ENCODE data around the gene MGAT3. TPM values are rescaled to one million over a fixed set of nuclear protein-coding genes. Genes with fewer than 3 reads are reported as not detected.

Gene MGAT3
- total RNA-seq, 1 donor from 2014 or later = 43.6 TPM

- peaks cover 24% of the 10 kb centered on the region for H3K4me1 Mint-ChIP-seq
- peaks cover 4% of the 10 kb centered on the region for H3K36me3 Mint-ChIP-seq
- no peak for TF ChIP-seq CTCF (IDR thresholded peaks at IDR 0.05; ENCODE audit: unreplicated experiment)
- no peaks in the 10 kb centered on the region for H3K27me3 Mint-ChIP-seq (ENCODE audit: low read depth)
- DNase-seq (ENCODE audit: low spot score in 2 of 2, unreplicated experiment in 2 of 2) = no peak
- no peak overlapping the region for H3K27ac Mint-ChIP-seq
- no peak overlapping the region for H3K4me3 Mint-ChIP-seq
- H3K9me3 Mint-ChIP-seq = no peaks in the 10 kb centered on the region
These were observed 26.1 kb upstream of the MGAT3 start for GRCh38 chr22:39430576-39431150.

GRCh38 chr22:39431216-39431801 is 25.5 kb upstream of the MGAT3 start:
- H3K4me3 Mint-ChIP-seq = no peak overlapping the region
- peaks cover 4% of the 10 kb centered on the region for H3K36me3 Mint-ChIP-seq
- peaks cover 24% of the 10 kb centered on the region for H3K4me1 Mint-ChIP-seq
- no peak for DNase-seq (ENCODE audit: low spot score in 2 of 2, unreplicated experiment in 2 of 2)
- no peak for TF ChIP-seq CTCF (IDR thresholded peaks at IDR 0.05; ENCODE audit: unreplicated experiment)
- no peak overlapping the region for H3K27ac Mint-ChIP-seq
- H3K9me3 Mint-ChIP-seq = no peaks in the 10 kb centered on the region
- H3K27me3 Mint-ChIP-seq (ENCODE audit: low read depth) = no peaks in the 10 kb centered on the region

GRCh38 chr22:39431821-39432251 is 25.0 kb upstream of the MGAT3 start:
- peaks cover 4% of the 10 kb centered on the region for H3K36me3 Mint-ChIP-seq
- no peak for DNase-seq (ENCODE audit: low spot score in 2 of 2, unreplicated experiment in 2 of 2)
- no peak for TF ChIP-seq CTCF (IDR thresholded peaks at IDR 0.05; ENCODE audit: unreplicated experiment)
- H3K27ac Mint-ChIP-seq = no peak overlapping the region
- peaks cover 24% of the 10 kb centered on the region for H3K4me1 Mint-ChIP-seq
- H3K9me3 Mint-ChIP-seq = no peaks in the 10 kb centered on the region
- no peak overlapping the region for H3K4me3 Mint-ChIP-seq
- no peaks in the 10 kb centered on the region for H3K27me3 Mint-ChIP-seq (ENCODE audit: low read depth)

GRCh38 chr22:39432361-39432811 is 24.4 kb upstream of the MGAT3 start:
- no peak overlapping the region for H3K4me3 Mint-ChIP-seq
- no peak for DNase-seq (ENCODE audit: low spot score in 2 of 2, unreplicated experiment in 2 of 2)
- H3K9me3 Mint-ChIP-seq = no peaks in the 10 kb centered on the region
- TF ChIP-seq CTCF (IDR thresholded peaks at IDR 0.05; ENCODE audit: unreplicated experiment) = no peak
- H3K27ac Mint-ChIP-seq = no peak overlapping the region
- H3K27me3 Mint-ChIP-seq (ENCODE audit: low read depth) = no peaks in the 10 kb centered on the region
- peaks cover 26% of the 10 kb centered on the region for H3K4me1 Mint-ChIP-seq
- peaks cover 4% of the 10 kb centered on the region for H3K36me3 Mint-ChIP-seq

- H3K27ac Mint-ChIP-seq = no peak overlapping the region
- no peak for TF ChIP-seq CTCF (IDR thresholded peaks at IDR 0.05; ENCODE audit: unreplicated experiment)
These were observed 23.2 kb upstream of the MGAT3 start for GRCh38 chr22:39433476-39434242.

More at GRCh38 chr22:39433476-39434242, 23.2 kb upstream of the MGAT3 start:
- no peak for DNase-seq (ENCODE audit: low spot score in 2 of 2, unreplicated experiment in 2 of 2)
- H3K9me3 Mint-ChIP-seq = no peaks in the 10 kb centered on the region
- H3K4me1 Mint-ChIP-seq = peaks cover 18% of the 10 kb centered on the region
- no peaks in the 10 kb centered on the region for H3K27me3 Mint-ChIP-seq (ENCODE audit: low read depth)
- peaks cover 4% of the 10 kb centered on the region for H3K36me3 Mint-ChIP-seq
- H3K4me3 Mint-ChIP-seq = no peak overlapping the region
